Tongue (tissue), 2 donors: ENCODE measurements around the gene SDHA. TPM values are rescaled to one million over a fixed set of nuclear protein-coding genes. Genes with fewer than 3 reads are reported as not detected.
"Not testable (repeated sequence)": the region's sequence is repeated elsewhere in the genome, so short reads cannot be mapped to it uniquely, and the experiment has no call there.

Experiments used
- DNase-seq: peaks from one replicate; pipeline ENCODE4 v3.0.0-alpha.2; 2015
- total RNA-seq: library from RNA; depleted of rRNA; stranded (reverse); fragments of >200 nt; gene quantifications from one replicate; pipeline ENCODE4 v1.2.3, GENCODE V29; 2014

The SDHA gene
- total RNA-seq, 1 donor from 2014 or later, result 201 TPM

DNA sequence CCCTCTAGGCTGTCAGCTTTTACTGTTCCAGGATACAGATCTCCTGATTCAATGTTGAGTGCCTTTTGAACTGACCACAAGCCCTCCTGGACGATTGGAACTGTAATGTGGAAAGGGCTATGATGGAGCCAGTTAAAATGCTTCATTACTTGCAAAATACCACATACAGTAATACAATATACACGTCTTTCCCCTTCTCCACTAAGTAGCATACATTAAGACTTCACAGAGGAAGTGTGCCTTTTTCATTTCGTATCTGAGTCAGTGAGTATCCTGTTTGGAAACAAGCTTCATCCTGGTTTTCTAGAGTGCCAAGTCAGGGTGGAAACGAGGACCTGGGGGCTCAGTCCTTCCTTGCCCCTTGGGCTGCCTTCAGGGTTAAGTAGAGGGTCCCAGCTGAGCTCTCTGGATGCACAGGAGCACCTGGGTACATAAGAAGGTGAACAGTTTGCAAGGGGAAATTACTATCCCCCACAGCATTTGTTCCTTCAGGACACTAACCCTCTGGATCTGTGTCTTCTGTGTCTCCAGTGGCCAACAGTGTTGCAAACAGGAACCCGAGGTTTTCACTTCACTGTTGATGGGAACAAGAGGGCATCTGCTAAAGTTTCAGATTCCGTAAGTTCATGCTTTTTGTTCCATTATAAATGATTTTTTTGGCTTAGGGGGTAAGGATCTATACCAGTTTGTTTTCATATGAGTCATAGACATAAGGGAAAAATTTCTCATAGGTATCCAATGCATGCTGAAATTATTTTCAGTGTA is 5.0 kb downstream of the SDHA start:
- not testable (repeated sequence) for DNase-seq

GRCh38 chr5:223791-224190 is 5.7 kb downstream of the SDHA start:
- DNase-seq, result no peak

- DNase-seq, result no peak
Observed at GRCh38 chr5:225334-225733, 7.2 kb downstream of the SDHA start.

GRCh38 chr5:227375-227774 is 9.3 kb downstream of the SDHA start:
- DNase-seq, result not testable (repeated sequence)

DNA sequence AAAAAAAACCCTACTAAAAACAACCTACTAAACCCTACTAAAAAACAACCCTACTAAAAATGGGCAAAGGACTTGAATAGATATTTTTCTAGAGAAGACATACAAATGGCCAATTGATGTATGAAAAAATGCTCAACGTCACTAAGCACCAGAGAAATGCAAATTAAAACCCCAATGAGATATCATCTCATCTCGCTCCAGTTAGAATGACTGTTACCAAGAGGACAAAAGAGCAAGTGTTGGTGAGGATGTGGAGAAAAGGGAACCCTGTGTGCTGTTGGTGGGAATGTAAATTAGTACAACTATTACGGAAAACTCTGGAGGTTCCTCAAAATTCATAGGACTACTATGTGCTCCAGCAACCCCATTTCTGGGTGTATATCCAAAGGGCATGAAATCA is 10.8 kb downstream of the SDHA start:
- DNase-seq, result no peak

DNA sequence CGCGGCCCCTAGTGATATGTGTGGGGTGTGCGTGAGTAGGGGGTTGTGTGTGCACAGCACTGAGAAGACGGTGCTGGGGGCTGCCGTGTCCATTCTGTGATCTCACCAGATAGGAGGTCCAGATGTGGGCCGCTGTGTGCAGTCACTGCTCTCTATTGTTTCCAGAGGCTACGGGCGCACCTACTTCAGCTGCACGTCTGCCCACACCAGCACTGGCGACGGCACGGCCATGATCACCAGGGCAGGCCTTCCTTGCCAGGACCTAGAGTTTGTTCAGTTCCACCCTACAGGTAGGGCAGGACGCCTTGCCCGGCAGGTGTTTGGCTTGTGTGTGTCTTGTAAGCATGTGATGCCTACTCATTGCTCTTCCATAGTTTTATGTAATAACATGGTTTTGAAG is 12.6 kb downstream of the SDHA start:
- no peak for DNase-seq

DNA sequence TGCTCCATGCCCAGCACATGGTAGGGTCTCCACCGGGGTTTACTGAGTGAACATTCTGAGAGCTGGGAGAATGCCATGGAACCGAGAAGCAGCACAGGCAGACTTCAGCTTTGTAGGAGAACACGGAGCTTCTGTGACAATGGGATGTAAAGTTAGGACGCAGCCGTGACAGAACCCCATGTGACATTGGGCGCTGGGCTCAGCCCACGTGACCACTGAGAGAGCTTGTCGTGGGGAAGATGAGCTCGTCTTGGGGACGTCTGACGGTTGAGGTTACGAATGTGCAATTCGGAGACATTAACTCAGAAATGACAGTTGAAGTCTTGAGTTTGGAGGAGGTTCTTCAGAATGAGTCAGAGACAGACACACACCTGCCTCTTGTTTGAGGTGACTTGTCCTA is 13.5 kb downstream of the SDHA start:
- DNase-seq, result no peak

GRCh38 chr5:233426-233825 is 15.3 kb downstream of the SDHA start:
- DNase-seq, result not testable (repeated sequence)

- no peak for DNase-seq
Observed at GRCh38 chr5:234450-234849, 16.3 kb downstream of the SDHA start.

GRCh38 chr5:235527-235926 is 17.4 kb downstream of the SDHA start:
- DNase-seq, result not testable (repeated sequence)

DNA sequence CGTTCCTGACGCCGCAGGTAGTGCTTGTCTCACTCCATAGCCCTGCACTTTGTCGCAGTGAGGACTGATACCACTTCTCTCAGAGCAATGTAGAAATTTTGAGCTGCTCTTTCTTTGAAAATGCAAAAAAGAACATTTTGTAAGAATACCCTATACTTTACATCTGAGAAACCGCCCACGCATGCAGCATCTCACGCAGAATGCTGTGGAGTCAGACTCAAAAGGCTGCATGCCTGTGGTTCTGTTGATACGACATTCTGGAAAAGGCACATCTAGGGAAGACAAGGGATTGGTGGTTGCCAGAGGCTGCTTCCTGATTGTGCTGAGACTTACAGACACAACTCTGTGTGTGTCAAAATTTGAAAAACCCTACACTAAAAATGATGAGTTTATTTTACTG is 19.8 kb downstream of the SDHA start:
- not testable (repeated sequence) for DNase-seq

DNA sequence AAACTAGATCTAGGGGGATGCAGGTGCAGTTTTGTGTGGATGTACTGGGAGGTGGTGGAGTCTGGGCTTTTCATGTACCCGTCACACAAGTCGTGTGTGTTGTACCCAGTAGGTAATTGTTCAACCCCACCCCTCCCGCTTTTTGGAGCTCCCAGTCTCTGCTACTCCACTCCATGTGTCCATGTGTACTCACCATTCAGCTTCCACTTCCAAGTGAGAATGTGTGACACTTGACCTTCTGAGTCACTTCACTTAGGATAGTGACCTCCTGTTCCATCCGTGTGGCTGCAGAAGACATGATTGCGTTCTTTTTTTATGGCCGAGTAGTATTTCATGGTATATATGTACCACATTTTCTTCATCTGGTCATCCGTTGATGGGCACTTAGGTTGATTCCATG is 22.4 kb downstream of the SDHA start:
- not testable (repeated sequence) for DNase-seq

- not testable (repeated sequence) for DNase-seq
Observed at GRCh38 chr5:241045-241669, 23.0 kb downstream of the SDHA start.

DNA sequence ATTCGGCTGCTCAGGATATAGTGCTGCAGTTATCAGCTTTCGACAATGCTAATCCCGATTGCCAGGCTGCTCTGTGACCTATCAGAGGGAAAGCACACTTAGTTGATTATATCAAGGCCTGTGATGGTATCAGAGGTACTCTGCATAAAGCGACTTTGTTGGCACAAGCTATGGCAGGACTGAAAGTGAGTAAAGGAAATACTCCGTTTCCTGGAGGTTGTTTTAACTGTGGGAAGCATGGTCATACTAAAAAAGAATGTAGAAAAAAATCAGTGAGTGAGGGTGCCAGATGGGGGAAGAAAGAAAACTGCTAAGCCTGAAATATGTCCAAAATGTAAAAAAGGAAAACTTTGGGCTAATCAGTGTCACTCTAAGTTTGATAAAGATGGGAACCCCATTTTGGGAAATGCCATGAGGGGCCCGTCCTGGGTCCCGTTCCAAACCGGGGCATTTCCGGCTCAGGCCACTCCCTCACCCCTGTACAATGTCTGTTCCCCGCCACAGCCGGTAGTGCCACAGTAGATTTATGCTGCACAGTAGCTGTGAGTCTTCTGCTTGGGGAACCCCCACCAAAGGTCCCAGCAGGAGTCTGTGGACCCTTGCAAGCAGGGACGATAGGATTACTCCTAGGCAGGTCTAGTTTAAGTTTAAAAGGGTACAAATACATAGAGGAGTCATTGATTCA is 25.7 kb downstream of the SDHA start:
- not testable (repeated sequence) for DNase-seq

DNA sequence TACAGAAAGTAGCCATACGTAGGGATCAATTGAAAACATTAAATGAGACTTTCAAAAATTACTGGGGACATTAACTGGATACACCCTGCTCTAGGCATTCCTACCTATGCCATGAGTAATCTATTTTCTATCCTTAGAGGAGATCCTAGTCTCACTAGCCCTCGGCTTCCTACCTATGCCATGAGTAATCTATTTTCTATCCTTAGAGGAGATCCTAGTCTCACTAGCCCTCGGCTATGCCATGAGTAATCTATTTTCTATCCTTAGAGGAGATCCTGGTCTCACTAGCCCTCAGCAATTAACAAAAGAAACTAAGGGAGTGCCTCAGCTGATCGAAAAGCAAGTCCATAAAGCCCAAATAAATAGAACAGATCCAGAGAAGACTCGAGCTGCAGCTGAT is 27.6 kb downstream of the SDHA start:
- DNase-seq, result not testable (repeated sequence)

DNA sequence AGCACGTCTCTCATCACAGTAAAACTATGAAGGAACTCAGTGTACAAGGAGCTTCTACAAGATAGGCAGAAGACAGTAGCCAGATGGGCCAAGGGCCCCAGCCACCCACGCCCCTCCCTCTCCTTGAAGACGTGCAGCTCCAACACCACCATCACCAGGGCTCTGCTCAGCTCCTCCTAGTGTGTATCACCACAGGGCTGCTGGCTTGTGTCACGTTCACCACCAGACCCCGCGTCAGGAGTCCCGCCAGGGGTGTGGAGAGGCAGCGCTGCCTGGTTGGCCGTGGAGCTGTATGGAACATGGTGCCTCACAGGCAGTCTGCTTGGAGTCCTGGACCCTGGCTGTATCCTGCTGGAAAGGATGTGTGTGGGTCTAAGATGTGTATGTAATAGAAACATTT is 32.3 kb downstream of the SDHA start:
- DNase-seq, result not testable (repeated sequence)

GRCh38 chr5:251016-251415 is 32.9 kb downstream of the SDHA start:
- not testable (repeated sequence) for DNase-seq

DNA sequence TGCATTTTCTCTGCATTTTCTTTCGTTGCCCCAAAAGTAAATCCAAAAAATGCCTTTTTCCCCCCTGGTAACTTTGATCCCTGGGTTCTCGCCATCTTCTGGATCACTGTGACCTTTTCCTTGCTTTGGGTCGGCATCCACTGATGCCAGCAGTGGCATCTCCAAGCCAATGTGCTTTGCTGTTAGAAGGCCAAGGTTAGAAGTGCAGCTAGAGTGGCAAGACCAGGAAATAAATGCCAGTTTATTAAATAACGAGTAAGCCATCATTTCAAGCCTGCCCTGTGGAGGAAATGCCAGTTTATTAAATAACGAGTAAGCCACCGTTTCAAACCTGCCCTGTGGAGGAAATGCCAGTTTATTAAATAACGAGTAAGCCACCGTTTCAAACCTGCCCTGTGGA is 33.4 kb downstream of the SDHA start:
- DNase-seq, result not testable (repeated sequence)

DNA sequence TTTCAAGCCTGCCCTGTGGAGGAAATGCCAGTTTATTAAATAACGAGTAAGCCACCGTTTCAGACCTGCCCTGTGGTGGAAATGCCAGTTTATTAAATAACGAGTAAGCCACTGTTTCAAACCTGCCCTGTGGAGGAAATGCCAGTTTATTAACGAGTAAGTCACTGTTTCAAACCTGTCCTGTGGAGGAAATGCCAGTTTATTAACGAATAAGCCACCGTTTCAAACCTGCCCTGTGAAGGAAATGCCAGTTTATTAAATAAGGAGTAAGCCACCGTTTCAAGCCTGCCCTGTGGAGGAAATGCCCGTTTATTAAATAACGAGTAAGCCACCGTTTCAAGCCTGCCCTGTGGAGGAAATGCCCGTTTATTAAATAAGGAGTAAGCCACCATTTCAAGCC is 33.9 kb downstream of the SDHA start:
- not testable (repeated sequence) for DNase-seq

DNA sequence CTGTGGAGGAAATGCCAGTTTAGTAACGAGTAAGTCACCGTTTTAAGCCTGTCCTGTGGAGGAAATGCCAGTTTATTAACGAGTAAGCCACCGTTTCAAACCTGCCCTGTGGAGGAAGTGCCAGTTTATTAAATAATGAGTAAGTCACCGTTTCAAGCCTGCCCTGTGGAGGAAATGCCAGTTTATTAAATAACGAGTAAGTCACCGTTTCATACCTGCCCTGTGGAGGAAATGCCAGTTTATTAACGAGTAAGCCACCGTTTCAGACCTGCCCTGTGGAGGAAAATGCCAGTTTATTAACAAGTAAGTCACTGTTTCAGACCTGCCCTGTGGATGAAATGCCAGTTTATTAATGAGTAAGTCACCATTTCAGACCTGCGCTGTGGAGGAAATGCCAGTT is 34.4 kb downstream of the SDHA start:
- no peak for DNase-seq

- not testable (repeated sequence) for DNase-seq
Observed at GRCh38 chr5:254322-254721, 36.2 kb downstream of the SDHA start.

DNA sequence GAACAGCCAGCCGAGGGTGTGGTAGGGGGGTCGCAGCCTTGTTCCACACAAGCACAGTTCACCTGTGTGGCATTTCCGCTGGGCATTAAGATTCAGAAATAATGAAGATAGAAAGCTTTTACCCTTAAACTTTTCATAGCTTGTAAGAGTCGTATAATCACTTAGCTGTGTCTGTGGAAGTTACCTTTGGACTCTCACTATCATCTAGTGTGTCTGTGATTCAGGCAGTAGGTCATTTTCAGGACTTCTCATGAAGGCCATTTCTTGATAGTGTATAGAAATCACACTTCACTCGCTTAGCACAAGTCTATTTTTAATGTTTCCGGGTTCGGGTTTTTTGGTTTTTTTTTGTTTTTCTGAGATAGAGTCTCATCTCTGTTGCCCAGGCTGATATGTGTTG is 37.0 kb downstream of the SDHA start:
- not testable (repeated sequence) for DNase-seq

- DNase-seq, result not testable (repeated sequence)
Observed at GRCh38 chr5:256347-256746, 38.2 kb downstream of the SDHA start.
